A549 treated with AZD9567 at 1 μM for 4 hours (cell line): Measurements from ENCODE around the gene CHD3. TPM values are rescaled to one million over a fixed set of nuclear protein-coding genes. Genes with fewer than 3 reads are reported as not detected.

Experiments used
- total RNA-seq: library from RNA; stranded (reverse); fragments of 200-300 nt; extraction: Qiagen RNA extraction; gene quantifications from 5 replicates; pipeline ENCODE4 v1.2.3, GENCODE V29; 2022; ENCODE audit not compliant: insufficient read depth

Gene CHD3
- total RNA-seq: 50.7 to 58.1 TPM (median 56.6 TPM) in 5 replicates

GRCh38 chr17:7888184-7888920, at the start of gene CHD3:
TSS of gene CHD3 (plus strand) at chr17:7888789. CDS start at chr17:7889001, 212 bp downstream.

GRCh38 chr17:7854851-7855659, 33.5 kb upstream of the CHD3 start, which contains the start of gene TMEM88:
TSS of gene TMEM88 (plus strand) at chr17:7855066. CDS start at chr17:7855075, 9 bp downstream.

GRCh38 chr17:7856811-7857712, 31.5 kb upstream of the CHD3 start, which contains the start of gene NAA38:
TSS of gene NAA38 (minus strand) at chr17:7857559. CDS start at chr17:7857463, 96 bp downstream.

GRCh38 chr17:7857713-7858521, 30.7 kb upstream of the CHD3 start, which contains the start of gene CYB5D1:
TSS of gene CYB5D1 (plus strand) at chr17:7858003. CDS start at chr17:7858135, 132 bp downstream.

GRCh38 chr17:7915611-7916384, 27.2 kb downstream of the CHD3 start, which contains the start of gene RNF227:
TSS of gene RNF227 (minus strand) at chr17:7916289. CDS start at chr17:7916195, 94 bp downstream.

GRCh38 chr17:7929158-7930023, 40.8 kb downstream of the CHD3 start, which contains the start of gene KCNAB3:
TSS of gene KCNAB3 (minus strand) at chr17:7929856. CDS start at chr17:7929435, 421 bp downstream.

GRCh38 chr17:7931709-7932482, 43.3 kb downstream of the CHD3 start, which contains the start of the genes CNTROB and TRAPPC1:
TSS of gene CNTROB (plus strand) at chr17:7932206. CDS start at chr17:7933080, 874 bp downstream.
TSS of gene TRAPPC1 (minus strand) at chr17:7931946. CDS start at chr17:7931829, 117 bp downstream.

Other genes starting within 250 kb of the CHD3 start
- 0.19 to 0.26 TPM (median 0.24 TPM) in 4 of 5 replicates, not detected in the other for gene ATP1B2, start 237.9 kb upstream of the CHD3 start, total RNA-seq
- gene TP53, start 201.3 kb upstream of the CHD3 start, total RNA-seq: 42.8 to 46.9 TPM (median 44.9 TPM) in 5 replicates
- gene WRAP53, start 200.3 kb upstream of the CHD3 start, total RNA-seq: 39.9 to 45.3 TPM (median 43.7 TPM) in 5 replicates
- gene EFNB3, start 183.6 kb upstream of the CHD3 start, total RNA-seq: 1.1 to 2.2 TPM (median 1.3 TPM) in 5 replicates
- 0.03 to 0.10 TPM (median 0.05 TPM) in 3 of 5 replicates, not detected in the others for gene DNAH2, start 171.0 kb upstream of the CHD3 start, total RNA-seq
- gene KDM6B, start 54.6 kb upstream of the CHD3 start, total RNA-seq: 6.7 to 19.5 TPM (median 13.5 TPM) in 5 replicates
- 0.79 to 1.4 TPM (median 1.2 TPM) in 4 of 5 replicates, not detected in the other for gene TMEM88, start 33.7 kb upstream of the CHD3 start, total RNA-seq
- gene NAA38, start 31.2 kb upstream of the CHD3 start, total RNA-seq: 115 to 231 TPM (median 227 TPM) in 5 replicates
- 17.6 to 22.9 TPM (median 19.7 TPM) in 5 replicates for gene CYB5D1, start 30.8 kb upstream of the CHD3 start, total RNA-seq
- 1.2 to 2.1 TPM (median 1.4 TPM) in 5 replicates for gene RNF227, start 27.5 kb downstream of the CHD3 start, total RNA-seq
- gene KCNAB3, start 41.1 kb downstream of the CHD3 start, total RNA-seq: 2.3 to 2.9 TPM (median 2.4 TPM) in 4 of 5 replicates, not detected in the other
- 305 to 400 TPM (median 319 TPM) in 5 replicates for gene TRAPPC1, start 43.2 kb downstream of the CHD3 start, total RNA-seq
- 18.2 to 49.4 TPM (median 43.5 TPM) in 5 replicates for gene CNTROB, start 43.4 kb downstream of the CHD3 start, total RNA-seq
- gene GUCY2D, start 113.8 kb downstream of the CHD3 start, total RNA-seq: 0.09 to 0.26 TPM (median 0.14 TPM) in 3 of 5 replicates, not detected in the others
- 0.03 to 0.12 TPM (median 0.10 TPM) in 4 of 5 replicates, not detected in the other for gene ALOX15B, start 150.3 kb downstream of the CHD3 start, total RNA-seq
- 0.84 to 2.4 TPM (median 1.5 TPM) in 5 replicates for gene ALOX12B, start 198.9 kb downstream of the CHD3 start, total RNA-seq
- 5.2 to 8.5 TPM (median 6.4 TPM) in 5 replicates for gene ALOXE3, start 229.7 kb downstream of the CHD3 start, total RNA-seq
- gene HES7, start 235.3 kb downstream of the CHD3 start, total RNA-seq: 2.8 to 5.4 TPM (median 3.6 TPM) in 4 of 5 replicates, not detected in the other